Fibroblast of lung (primary cell): ENCODE measurements around the gene PRKAG1. TPM values are rescaled to one million over a fixed set of nuclear protein-coding genes. Genes with fewer than 3 reads are reported as not detected.

ENCODE experiments used
- DNase-seq, 2 donors: peaks; one replicate each; pipeline versions ENCODE4 v3.0.0 to v3.0.0-alpha.2; 2010; ENCODE audit warnings: low read depth in 2 of 2
- H2AFZ ChIP-seq: 2 replicates; pipeline ENCODE4 v1.5.1; 2012; ENCODE audit warnings: low read length, control low read depth, inconsistent platforms
- H3K27ac ChIP-seq: 2 replicates; pipeline ENCODE4 v1.5.1; 2011; ENCODE audit warnings: low read length, control low read depth; ENCODE audit not compliant: insufficient read depth
- H3K27me3 ChIP-seq: 2 replicates; pipeline ENCODE4 v1.5.1; 2011; ENCODE audit warnings: mild to moderate bottlenecking, low read length; ENCODE audit not compliant: control insufficient read depth, insufficient read depth
- H3K36me3 ChIP-seq: 2 replicates; pipeline ENCODE4 v1.5.1; 2011; ENCODE audit warnings: low read length; ENCODE audit not compliant: control insufficient read depth, insufficient read depth
- H3K4me1 ChIP-seq: 2 replicates; pipeline ENCODE4 v1.5.1; 2011; ENCODE audit warnings: low read length; ENCODE audit not compliant: control insufficient read depth, insufficient read depth; ENCODE audit errors: extremely low read depth
- H3K4me2 ChIP-seq: 2 replicates; pipeline ENCODE4 v1.5.1; 2011; ENCODE audit warnings: low read length, control low read depth; ENCODE audit not compliant: insufficient read depth; ENCODE audit errors: extremely low read depth
- H3K4me3 ChIP-seq, 4 experiments: fragments of 200-600 bp in 1 of 4; sonication (generic) in 1 of 4; replicated peaks in 1 of 4; 2 replicates each; pipeline ENCODE4 v1.5.1; 2011 to 2016; ENCODE audit warnings: low read length in 4 of 4, low read depth in 3 of 4, mild to moderate bottlenecking in 3 of 4, control low read depth in 2 of 4, inconsistent platforms in 1 of 4, mixed read lengths in 1 of 4; ENCODE audit not compliant: insufficient read depth in 1 of 4; ENCODE audit errors: control extremely low read depth in 1 of 4
- H3K79me2 ChIP-seq: 2 replicates; pipeline ENCODE4 v1.5.1; 2012; ENCODE audit warnings: mild to moderate bottlenecking, low read length, inconsistent platforms; ENCODE audit not compliant: control insufficient read depth, insufficient read depth
- H3K9ac ChIP-seq: 2 replicates; pipeline ENCODE4 v1.5.1; 2011; ENCODE audit warnings: mild to moderate bottlenecking, low read length, control low read depth; ENCODE audit not compliant: insufficient read depth
- H3K9me3 ChIP-seq: 2 replicates; pipeline ENCODE4 v1.5.1; 2012; ENCODE audit warnings: low read depth, low read length; ENCODE audit not compliant: control insufficient read depth, insufficient read depth
- H4K20me1 ChIP-seq: 2 replicates; pipeline ENCODE4 v1.5.1; 2011; ENCODE audit warnings: low read length; ENCODE audit not compliant: control insufficient read depth, insufficient read depth; ENCODE audit errors: extremely low read depth
- CTCF ChIP-seq, 2 donors: IDR thresholded peaks in 1 of 2; conservative IDR thresholded peaks in 1 of 2; 1 replicate in 1 of 2; 2 replicates in 1 of 2; pipeline ENCODE4 v1.5.1; 2011 to 2012; ENCODE audit warnings: low read length in 2 of 2, control low read depth in 1 of 2, inconsistent platforms in 1 of 2, low read depth in 1 of 2, mild to moderate bottlenecking in 1 of 2
- EZH2 ChIP-seq: IDR thresholded peaks from 2 replicates; pipeline ENCODE4 v1.5.1; 2012; ENCODE audit warnings: low read length, control low read depth, mild to moderate bottlenecking; ENCODE audit errors: missing control alignments
- polyA plus RNA-seq, 2 donors: library from polyadenylated mRNA; depleted of rRNA in 1 of 2; stranded (reverse) in 1 of 2; unstranded in 1 of 2; fragments of >200 nt; gene quantifications; 2 replicates each; pipeline ENCODE4 v1.2.1, GENCODE V29; 2011 to 2012; ENCODE audit warnings: missing spikeins in 1 of 2
- total RNA-seq: library from RNA; depleted of rRNA; stranded (reverse); fragments of >200 nt; gene quantifications from 2 replicates; pipeline ENCODE4 v1.2.1, GENCODE V29; 2014

The PRKAG1 gene
- total and polyA plus RNA-seq, 2 donors (not counting 1 experiment from before 2014, with no cell fraction given): 76.5 to 110 TPM

DNA sequence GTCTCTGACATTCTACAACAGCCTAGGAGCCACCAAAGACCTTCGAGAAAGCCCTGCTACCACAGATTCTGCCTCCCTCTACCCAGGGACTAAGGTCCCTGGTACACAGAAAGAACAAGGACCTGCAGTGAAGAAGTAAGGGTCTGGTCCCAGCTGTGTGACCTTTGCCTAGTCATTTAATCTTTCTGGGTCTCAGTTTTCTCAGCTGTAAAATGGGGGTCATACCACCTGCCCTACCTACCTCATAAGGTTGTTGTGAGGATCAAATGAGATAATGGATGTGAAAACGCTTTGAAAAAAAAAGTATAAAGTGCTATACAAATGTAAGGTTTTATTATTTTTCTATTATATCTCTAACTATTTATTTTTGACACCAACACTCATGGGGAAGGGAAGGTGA is 5.2 kb upstream of the PRKAG1 start:
- H3K27me3 ChIP-seq: no peaks in the 10 kb centered on the region
- no peaks in the 10 kb centered on the region for H3K9me3 ChIP-seq
- H2AFZ ChIP-seq: no peak overlapping the region
- H3K79me2 ChIP-seq: no peaks in the 10 kb centered on the region
- peaks cover 30% of the 10 kb centered on the region for H3K36me3 ChIP-seq
- no peaks in the 10 kb centered on the region for H4K20me1 ChIP-seq
- H3K4me3 ChIP-seq: no peak overlapping the region
- no peaks in the 10 kb centered on the region for H3K4me1 ChIP-seq
- DNase-seq: no peak
- TF ChIP-seq EZH2 (no peak), CTCF (conservative IDR thresholded peaks at IDR 0.05 in 1 of 2, IDR thresholded peaks at IDR 0.05 in 1 of 2; ENCODE audit: low read depth in 1 of 2, low read length in 2 of 2) (no peak)
- H3K27ac ChIP-seq: no peak overlapping the region
- no peak overlapping the region for H3K9ac ChIP-seq
- H3K4me2 ChIP-seq: no peak overlapping the region

- peaks cover 23% of the 10 kb centered on the region for H3K36me3 ChIP-seq
- no peak for DNase-seq
Measured at GRCh38 chr12:49022558-49023178, 4.1 kb upstream of the PRKAG1 start.

GRCh38 chr12:49021292-49021915 is 2.8 kb upstream of the PRKAG1 start:
- H4K20me1 ChIP-seq: no peaks in the 10 kb centered on the region
- H3K4me2 ChIP-seq: no peak overlapping the region
- no peak for DNase-seq
- no peak overlapping the region for H3K4me3 ChIP-seq
- H3K9ac ChIP-seq: no peak overlapping the region
- H3K79me2 ChIP-seq: peaks cover 11% of the 10 kb centered on the region
- no peaks in the 10 kb centered on the region for H3K4me1 ChIP-seq
- no peak overlapping the region for H3K27ac ChIP-seq
- TF ChIP-seq EZH2 (no peak), CTCF (conservative IDR thresholded peaks at IDR 0.05 in 1 of 2, IDR thresholded peaks at IDR 0.05 in 1 of 2; ENCODE audit: low read depth in 1 of 2, low read length in 2 of 2) (no peak)
- no peaks in the 10 kb centered on the region for H3K27me3 ChIP-seq
- peaks cover 17% of the 10 kb centered on the region for H3K36me3 ChIP-seq
- H2AFZ ChIP-seq: no peak overlapping the region
- no peaks in the 10 kb centered on the region for H3K9me3 ChIP-seq

More at GRCh38 chr12:49022558-49023178, 4.1 kb upstream of the PRKAG1 start:
- Histone ChIP-seq H3K79me2 (peaks cover 2% of the 10 kb centered on the region), H4K20me1 (no peaks in the 10 kb centered on the region), H3K4me2 (no peak overlapping the region), H3K9me3 (no peaks in the 10 kb centered on the region), H3K4me1 (no peaks in the 10 kb centered on the region), H2AFZ (no peak overlapping the region), H3K27me3 (no peaks in the 10 kb centered on the region), H3K9ac (no peak overlapping the region), H3K4me3 (no peak overlapping the region), H3K27ac (no peak overlapping the region)
- no peak for TF ChIP-seq CTCF (conservative IDR thresholded peaks at IDR 0.05 in 1 of 2, IDR thresholded peaks at IDR 0.05 in 1 of 2; ENCODE audit: low read depth in 1 of 2, low read length in 2 of 2)
- no peak for TF ChIP-seq EZH2
